ENCODE results near the gene ZFYVE16.

DNA sequence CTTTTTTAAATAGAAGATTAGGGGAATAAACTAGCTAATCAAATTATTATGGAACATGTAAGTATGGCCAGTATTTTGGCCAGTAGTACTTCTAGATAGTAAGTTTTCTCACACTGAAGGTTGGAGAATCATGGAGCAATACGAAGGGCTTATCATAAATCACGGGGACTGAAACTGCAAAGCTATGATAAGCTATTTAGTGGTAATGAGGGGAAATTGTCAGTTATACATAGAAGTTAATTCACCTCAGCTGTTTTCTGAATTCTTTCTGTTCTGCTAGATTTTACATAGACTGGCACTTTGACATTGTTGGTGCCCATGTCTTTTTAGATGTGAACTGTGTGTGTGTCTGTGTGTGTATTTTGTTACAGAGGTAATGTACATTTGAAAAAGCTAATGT is 45.5 kb downstream of the ZFYVE16 start:
- TF ChIP-seq, protein P1, sequence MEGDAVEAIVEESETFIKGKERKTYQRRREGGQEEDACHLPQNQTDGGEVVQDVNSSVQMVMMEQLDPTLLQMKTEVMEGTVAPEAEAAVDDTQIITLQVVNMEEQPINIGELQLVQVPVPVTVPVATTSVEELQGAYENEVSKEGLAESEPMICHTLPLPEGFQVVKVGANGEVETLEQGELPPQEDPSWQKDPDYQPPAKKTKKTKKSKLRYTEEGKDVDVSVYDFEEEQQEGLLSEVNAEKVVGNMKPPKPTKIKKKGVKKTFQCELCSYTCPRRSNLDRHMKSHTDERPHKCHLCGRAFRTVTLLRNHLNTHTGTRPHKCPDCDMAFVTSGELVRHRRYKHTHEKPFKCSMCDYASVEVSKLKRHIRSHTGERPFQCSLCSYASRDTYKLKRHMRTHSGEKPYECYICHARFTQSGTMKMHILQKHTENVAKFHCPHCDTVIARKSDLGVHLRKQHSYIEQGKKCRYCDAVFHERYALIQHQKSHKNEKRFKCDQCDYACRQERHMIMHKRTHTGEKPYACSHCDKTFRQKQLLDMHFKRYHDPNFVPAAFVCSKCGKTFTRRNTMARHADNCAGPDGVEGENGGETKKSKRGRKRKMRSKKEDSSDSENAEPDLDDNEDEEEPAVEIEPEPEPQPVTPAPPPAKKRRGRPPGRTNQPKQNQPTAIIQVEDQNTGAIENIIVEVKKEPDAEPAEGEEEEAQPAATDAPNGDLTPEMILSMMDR (IDR thresholded peaks at IDR 0.05) = no peak
- no peak for TF ChIP-seq POLR2A (IDR thresholded peaks at IDR 0.05)

Measured in heart left ventricle (tissue), 13 donors.